H9 (cell line): Measurements from ENCODE around the gene TTC39B. TPM values are rescaled to one million over a fixed set of nuclear protein-coding genes. Genes with fewer than 3 reads are reported as not detected.

Experiments used
- DNase-seq: peaks from one replicate; pipeline ENCODE4 v3.0.0-alpha.2; 2017
- H2AFZ ChIP-seq: one replicate; pipeline ENCODE4 v1.6.1; 2013; ENCODE audit warnings: mild to moderate bottlenecking, low read length, control low read depth, moderate library complexity
- H2AK5ac ChIP-seq: 2 replicates; pipeline ENCODE4 v1.6.1; 2013; ENCODE audit warnings: low read length, control low read depth, mixed read lengths; ENCODE audit not compliant: insufficient read length
- H2BK120ac ChIP-seq: one replicate; pipeline ENCODE4 v1.6.1; 2013; ENCODE audit warnings: low read depth, mild to moderate bottlenecking, low read length, control low read depth, inconsistent platforms; ENCODE audit not compliant: poor library complexity, severe bottlenecking
- H2BK12ac ChIP-seq: 2 replicates; pipeline ENCODE4 v1.6.1; 2013; ENCODE audit warnings: low read length, control low read depth, mixed read lengths, low read depth; ENCODE audit not compliant: insufficient read length
- H2BK15ac ChIP-seq: 2 replicates; pipeline ENCODE4 v1.6.1; 2013; ENCODE audit warnings: low read depth, low read length, control low read depth
- H2BK20ac ChIP-seq: one replicate; pipeline ENCODE4 v1.6.1; 2013; ENCODE audit warnings: low read depth, mild to moderate bottlenecking, low read length, control low read depth, inconsistent platforms; ENCODE audit not compliant: poor library complexity, severe bottlenecking
- H2BK5ac ChIP-seq: 2 replicates; pipeline ENCODE4 v1.6.1; 2013; ENCODE audit warnings: low read length, control low read depth, mixed read lengths; ENCODE audit not compliant: insufficient read length
- H3K14ac ChIP-seq: 2 replicates; pipeline ENCODE4 v1.6.1; 2013; ENCODE audit warnings: low read length, control low read depth; ENCODE audit not compliant: insufficient read depth
- H3K18ac ChIP-seq: 2 replicates; pipeline ENCODE4 v1.6.1; 2013; ENCODE audit warnings: low read depth, mild to moderate bottlenecking, mixed read lengths, low read length, control low read depth; ENCODE audit not compliant: insufficient read length
- H3K23ac ChIP-seq: 2 replicates; pipeline ENCODE4 v1.6.1; 2013; ENCODE audit warnings: low read length, control low read depth, mixed read lengths, low read depth; ENCODE audit not compliant: insufficient read length
- H3K23me2 ChIP-seq: 2 replicates; pipeline ENCODE4 v1.6.1; 2013; ENCODE audit warnings: low read depth, mild to moderate bottlenecking, mixed read lengths, low read length, control low read depth; ENCODE audit not compliant: insufficient read length, poor library complexity, severe bottlenecking
- H3K27ac ChIP-seq: 2 replicates; pipeline ENCODE4 v1.5.1; 2013; ENCODE audit warnings: low read length, control low read depth, mixed read lengths, low read depth; ENCODE audit not compliant: insufficient read length
- H3K27me3 ChIP-seq: 2 replicates; pipeline ENCODE4 v1.6.1; 2013; ENCODE audit warnings: low read length, control low read depth, inconsistent platforms; ENCODE audit not compliant: insufficient read depth
- H3K4ac ChIP-seq: 2 replicates; pipeline ENCODE4 v1.6.1; 2013; ENCODE audit warnings: low read depth, mild to moderate bottlenecking, control low read depth, inconsistent platforms, low read length, moderate library complexity
- H3K4me1 ChIP-seq: 2 replicates; pipeline ENCODE4 v1.6.1; 2013; ENCODE audit warnings: low read length, control low read depth, inconsistent platforms; ENCODE audit not compliant: insufficient read depth
- H3K4me2 ChIP-seq: 2 replicates; pipeline ENCODE4 v1.6.1; 2013; ENCODE audit warnings: low read length, control low read depth, mixed read lengths; ENCODE audit not compliant: insufficient read length, insufficient read depth
- H3K56ac ChIP-seq: 2 replicates; pipeline ENCODE4 v1.6.1; 2013; ENCODE audit warnings: low read depth, mild to moderate bottlenecking, mixed read lengths, low read length, control low read depth; ENCODE audit not compliant: insufficient read length
- H3K79me1 ChIP-seq: 2 replicates; pipeline ENCODE4 v1.6.1; 2013; ENCODE audit warnings: low read depth, mild to moderate bottlenecking, moderate library complexity, low read length, control low read depth, inconsistent platforms; ENCODE audit not compliant: insufficient read depth, poor library complexity, severe bottlenecking
- H3K79me2 ChIP-seq: 2 replicates; pipeline ENCODE4 v1.6.1; 2013; ENCODE audit warnings: low read length, control low read depth, inconsistent platforms; ENCODE audit not compliant: insufficient read depth
- H3K9ac ChIP-seq: 2 replicates; pipeline ENCODE4 v1.6.1; 2013; ENCODE audit warnings: low read length, control low read depth, mixed read lengths; ENCODE audit not compliant: insufficient read length; ENCODE audit errors: extremely low read depth
- H3K9me3 ChIP-seq: one replicate; pipeline ENCODE4 v1.6.1; 2013; ENCODE audit warnings: low read depth, low read length, inconsistent platforms; ENCODE audit not compliant: control insufficient read depth
- H3T11ph ChIP-seq: one replicate; pipeline ENCODE4 v1.6.1; 2013; ENCODE audit warnings: mild to moderate bottlenecking, low read length, control low read depth, inconsistent platforms
- H4K20me1 ChIP-seq: one replicate; pipeline ENCODE4 v1.6.1; 2013; ENCODE audit not compliant: control insufficient read depth, insufficient read length, insufficient read depth
- H4K5ac ChIP-seq: 2 replicates; pipeline ENCODE4 v1.6.1; 2013; ENCODE audit warnings: low read depth, mild to moderate bottlenecking, mixed read lengths, low read length, control low read depth; ENCODE audit not compliant: insufficient read length
- H4K8ac ChIP-seq: replicated peaks from 2 replicates; pipeline ENCODE4 v1.6.1; 2013; ENCODE audit warnings: low read length, control low read depth, mixed read lengths, low read depth; ENCODE audit not compliant: insufficient read length
- H4K91ac ChIP-seq: 2 replicates; pipeline ENCODE4 v1.6.1; 2013; ENCODE audit warnings: low read depth, mild to moderate bottlenecking, moderate library complexity, mixed read lengths, low read length, control low read depth; ENCODE audit not compliant: insufficient read length
- H3K27ac Mint-ChIP-seq, 3 experiments: 2 replicates in 2 of 3; 3 replicates in 1 of 3; pipeline ENCODE4 v1.8.0; 2020 to 2021; ENCODE audit warnings: mixed read lengths in 3 of 3, mild to moderate bottlenecking in 1 of 3, moderate library complexity in 1 of 3
- H3K27me3 Mint-ChIP-seq: 2 replicates; pipeline ENCODE4 v1.8.0; 2021; ENCODE audit warnings: low read depth, mild to moderate bottlenecking, moderate library complexity, mixed read lengths
- H3K36me3 Mint-ChIP-seq, 3 experiments: 2 replicates in 2 of 3; 3 replicates in 1 of 3; pipeline ENCODE4 v1.8.0; 2020 to 2021; ENCODE audit warnings: low read depth in 3 of 3, mixed read lengths in 3 of 3; ENCODE audit not compliant: insufficient read depth in 1 of 3
- H3K4me1 Mint-ChIP-seq, 2 experiments: 2 replicates each; pipeline ENCODE4 v1.8.0; 2020; ENCODE audit warnings: mixed read lengths in 2 of 2
- H3K4me3 Mint-ChIP-seq, 2 experiments: 2 replicates in 1 of 2; 3 replicates in 1 of 2; pipeline ENCODE4 v1.8.0; 2020 to 2021; ENCODE audit warnings: mild to moderate bottlenecking in 2 of 2, mixed read lengths in 2 of 2, moderate library complexity in 1 of 2
- H3K9me3 Mint-ChIP-seq, 2 experiments: 2 replicates in 1 of 2; 3 replicates in 1 of 2; pipeline ENCODE4 v1.8.0; 2020; ENCODE audit warnings: mild to moderate bottlenecking in 2 of 2, mixed read lengths in 2 of 2, moderate library complexity in 1 of 2
- WGBS: extraction: QIAGEN DNeasy Blood & Tissue Kit; methylation state at CpG from one replicate; pipeline ENCODE4 v1.1.7; 2013; ENCODE audit warnings: missing lambda C conversion rate, low lambda C conversion rate, mixed read lengths; ENCODE audit not compliant: insufficient read length; ENCODE audit errors: extremely low coverage; 5-methylcytosine and 5-hydroxymethylcytosine counted together
- total RNA-seq: library from RNA; stranded (reverse); gene quantifications from 2 replicates; pipeline ENCODE4 v1.2.1, GENCODE V29; 2021
- TF ChIP-seq, protein P1 (sequence below): fragments of 200-600 bp; sonication (generic); conservative IDR thresholded peaks from 3 replicates; pipeline ENCODE4 v1.8.0; 2021; ENCODE audit warnings: antibody characterized with exemption, mild to moderate bottlenecking

The TTC39B gene
- total RNA-seq, 1 experiment from 2014 or later = 8.2 TPM

GRCh38 chr9:15332939-15333338 lies 25.9 kb upstream of the TTC39B start:
- H3K4me2 ChIP-seq = no peak overlapping the region
- H3K79me1 ChIP-seq = no peaks in the 10 kb centered on the region
- Mint-ChIP-seq H3K4me1 (0 out of 4 replicates have a peak, but pooled peaks cover 3% of the 10 kb centered on the region in 2 experiments), H3K9me3 (peaks cover 0 to 4% of the 10 kb centered on the region in 2 experiments; a peak in 3 of 5 replicates), H3K27ac (no peak overlapping the region), H3K36me3 (no peaks in the 10 kb centered on the region; a peak in 1 of 7 replicates), H3K4me3 (no peak overlapping the region), H3K27me3 (no peaks in the 10 kb centered on the region)
- no peaks in the 10 kb centered on the region for H3K9me3 ChIP-seq
- TF ChIP-seq, protein P1, sequence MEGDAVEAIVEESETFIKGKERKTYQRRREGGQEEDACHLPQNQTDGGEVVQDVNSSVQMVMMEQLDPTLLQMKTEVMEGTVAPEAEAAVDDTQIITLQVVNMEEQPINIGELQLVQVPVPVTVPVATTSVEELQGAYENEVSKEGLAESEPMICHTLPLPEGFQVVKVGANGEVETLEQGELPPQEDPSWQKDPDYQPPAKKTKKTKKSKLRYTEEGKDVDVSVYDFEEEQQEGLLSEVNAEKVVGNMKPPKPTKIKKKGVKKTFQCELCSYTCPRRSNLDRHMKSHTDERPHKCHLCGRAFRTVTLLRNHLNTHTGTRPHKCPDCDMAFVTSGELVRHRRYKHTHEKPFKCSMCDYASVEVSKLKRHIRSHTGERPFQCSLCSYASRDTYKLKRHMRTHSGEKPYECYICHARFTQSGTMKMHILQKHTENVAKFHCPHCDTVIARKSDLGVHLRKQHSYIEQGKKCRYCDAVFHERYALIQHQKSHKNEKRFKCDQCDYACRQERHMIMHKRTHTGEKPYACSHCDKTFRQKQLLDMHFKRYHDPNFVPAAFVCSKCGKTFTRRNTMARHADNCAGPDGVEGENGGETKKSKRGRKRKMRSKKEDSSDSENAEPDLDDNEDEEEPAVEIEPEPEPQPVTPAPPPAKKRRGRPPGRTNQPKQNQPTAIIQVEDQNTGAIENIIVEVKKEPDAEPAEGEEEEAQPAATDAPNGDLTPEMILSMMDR = no peak
- no peak overlapping the region for H2BK15ac ChIP-seq
- H3K27me3 ChIP-seq = no peaks in the 10 kb centered on the region
- no peak overlapping the region for H2AFZ ChIP-seq
- no peaks in the 10 kb centered on the region for H3K4me1 ChIP-seq
- no peak overlapping the region for H2AK5ac ChIP-seq
- H3K56ac ChIP-seq = no peak overlapping the region
- no peak overlapping the region for H3K4ac ChIP-seq
- no peak overlapping the region for H4K8ac ChIP-seq
- no peaks in the 10 kb centered on the region for H4K20me1 ChIP-seq
- H3K14ac ChIP-seq = no peak overlapping the region
- no peak overlapping the region for H3K27ac ChIP-seq
- H2BK120ac ChIP-seq = no peak overlapping the region
- no CpG with 5 or more reads among the region's 2 CpGs for WGBS
- H3K23me2 ChIP-seq = no peaks in the 10 kb centered on the region
- no peak overlapping the region for H3K23ac ChIP-seq
- no peak overlapping the region for H4K5ac ChIP-seq
- DNase-seq = no peak
- no peak overlapping the region for H2BK12ac ChIP-seq
- no peak overlapping the region for H3T11ph ChIP-seq
- no peak overlapping the region for H3K18ac ChIP-seq
- H2BK20ac ChIP-seq = no peak overlapping the region
- no peak overlapping the region for H2BK5ac ChIP-seq
- H3K9ac ChIP-seq = no peak overlapping the region
- H4K91ac ChIP-seq = no peak overlapping the region
- no peaks in the 10 kb centered on the region for H3K79me2 ChIP-seq
